OCI-LY1 (cell line): ENCODE measurements around the gene PTPRA.

Experiments used
- H2AFZ ChIP-seq: fragments of 200-600 bp; sonication (generic), shearing (Covaris generic); 2 replicates; pipeline ENCODE4 v1.6.0; 2014; ENCODE audit warnings: antibody characterized with exemption, mild to moderate bottlenecking, low read length
- H3F3A ChIP-seq: fragments of 200-600 bp; sonication (generic), shearing (Covaris generic); 2 replicates; pipeline ENCODE4 v1.6.0; 2014; ENCODE audit warnings: mild to moderate bottlenecking, antibody characterized with exemption, low read length, moderate library complexity; ENCODE audit not compliant: insufficient read depth
- H3K27ac ChIP-seq: fragments of 200-600 bp; sonication (generic); 2 replicates; pipeline ENCODE4 v1.5.1; 2014; ENCODE audit warnings: low read length, mixed run types, mild to moderate bottlenecking, low read depth; ENCODE audit not compliant: poor library complexity, severe bottlenecking
- H3K27me3 ChIP-seq: fragments of 200-600 bp; sonication (generic); 2 replicates; pipeline ENCODE4 v1.6.0; 2014; ENCODE audit warnings: antibody characterized with exemption, mild to moderate bottlenecking, low read length, moderate library complexity; ENCODE audit not compliant: insufficient read depth
- H3K36me3 ChIP-seq: fragments of 200-600 bp; sonication (generic); 2 replicates; pipeline ENCODE4 v1.6.1; 2014; ENCODE audit warnings: mild to moderate bottlenecking, antibody characterized with exemption, low read length, moderate library complexity, mixed read lengths; ENCODE audit not compliant: insufficient read depth
- H3K4me1 ChIP-seq: fragments of 200-600 bp; sonication (generic); 2 replicates; pipeline ENCODE4 v1.5.1; 2014; ENCODE audit warnings: mild to moderate bottlenecking, low read length, moderate library complexity; ENCODE audit not compliant: insufficient read depth, severe bottlenecking
- H3K4me2 ChIP-seq: fragments of 200-600 bp; sonication (generic), shearing (Covaris generic); 2 replicates; pipeline ENCODE4 v1.6.1; 2014; ENCODE audit warnings: low read length
- H3K4me3 ChIP-seq: fragments of 200-600 bp; sonication (generic); 2 replicates; pipeline ENCODE4 v1.5.1; 2014; ENCODE audit warnings: low read length, low read depth, mild to moderate bottlenecking, mixed read lengths; ENCODE audit not compliant: poor library complexity, severe bottlenecking
- H3K79me2 ChIP-seq: fragments of 200-600 bp; shearing (Covaris generic); 2 replicates; pipeline ENCODE4 v1.6.1; 2016; ENCODE audit warnings: mixed run types, low read length, mixed read lengths; ENCODE audit not compliant: insufficient read depth
- H3K9ac ChIP-seq: fragments of 200-600 bp; sonication (generic), shearing (Covaris generic); 2 replicates; pipeline ENCODE4 v1.6.1; 2014; ENCODE audit warnings: mild to moderate bottlenecking, low read length, mixed read lengths
- H3K9me2 ChIP-seq: fragments of 200-600 bp; sonication (generic), shearing (Covaris generic); 2 replicates; pipeline ENCODE4 v1.6.1; 2014; ENCODE audit warnings: low read depth, mild to moderate bottlenecking, low read length, mixed read lengths
- H3K9me3 ChIP-seq: fragments of 200-600 bp; shearing (Covaris generic); 2 replicates; pipeline ENCODE4 v1.6.1; 2014; ENCODE audit warnings: low read length, mixed read lengths
- H4K20me1 ChIP-seq: fragments of 200-600 bp; sonication (generic), shearing (Covaris generic); 2 replicates; pipeline ENCODE4 v1.6.0; 2016; ENCODE audit warnings: mild to moderate bottlenecking, low read length; ENCODE audit not compliant: insufficient read depth
- CTCF ChIP-seq: fragments of 200-600 bp; sonication (generic), shearing (Covaris generic); IDR thresholded peaks from 2 replicates; pipeline ENCODE4 v1.5.1; 2017; ENCODE audit warnings: mild to moderate bottlenecking, antibody characterized with exemption, low read length, moderate library complexity, mixed read lengths
- EZH2 ChIP-seq: fragments of 200-600 bp; sonication (generic), shearing (Covaris generic); IDR thresholded peaks from 2 replicates; pipeline ENCODE4 v1.8.0; 2017; ENCODE audit warnings: borderline replicate concordance, mixed run types, mild to moderate bottlenecking, antibody characterized with exemption, low read length, moderate library complexity, mixed read lengths

Gene PTPRA

GRCh38 chr20:2984956-2985661 is 111.8 kb downstream of the PTPRA start:
- H3F3A ChIP-seq: no peaks in the 10 kb centered on the region
- peaks cover 17% of the 10 kb centered on the region for H3K4me1 ChIP-seq
- H3K4me2 ChIP-seq: no peak overlapping the region
- no peak overlapping the region for H3K9ac ChIP-seq
- no peak overlapping the region for H2AFZ ChIP-seq
- TF ChIP-seq CTCF: no peak
- H3K9me2 ChIP-seq: no peaks in the 10 kb centered on the region
- peaks cover 25% of the 10 kb centered on the region; the same call in 1 of the 2 replicates for H3K36me3 ChIP-seq
- H3K27ac ChIP-seq: no peak overlapping the region
- H3K79me2 ChIP-seq: no peaks in the 10 kb centered on the region
- H3K9me3 ChIP-seq: no peaks in the 10 kb centered on the region
- H4K20me1 ChIP-seq: no peaks in the 10 kb centered on the region
- H3K27me3 ChIP-seq: no peaks in the 10 kb centered on the region
- H3K4me3 ChIP-seq: no peak overlapping the region

GRCh38 chr20:2986466-2986865 is 113.2 kb downstream of the PTPRA start:
- no peaks in the 10 kb centered on the region for H3K79me2 ChIP-seq
- H3K9ac ChIP-seq: no peak overlapping the region
- no peak overlapping the region for H3K4me2 ChIP-seq
- H3K36me3 ChIP-seq: peaks cover 34% of the 10 kb centered on the region; the same call in 1 of the 2 replicates
- H3K27me3 ChIP-seq: no peaks in the 10 kb centered on the region
- H2AFZ ChIP-seq: no peak overlapping the region
- no peaks in the 10 kb centered on the region for H3K9me2 ChIP-seq
- no peaks in the 10 kb centered on the region for H3K9me3 ChIP-seq
- H4K20me1 ChIP-seq: no peaks in the 10 kb centered on the region
- H3K4me1 ChIP-seq: peaks cover 17% of the 10 kb centered on the region
- no peak overlapping the region for H3K27ac ChIP-seq
- H3F3A ChIP-seq: no peaks in the 10 kb centered on the region
- TF ChIP-seq CTCF (no peak), EZH2 (no peak)
- no peak overlapping the region for H3K4me3 ChIP-seq

GRCh38 chr20:2987861-2988260 is 114.6 kb downstream of the PTPRA start:
- Histone ChIP-seq H3F3A (no peaks in the 10 kb centered on the region), H3K9me3 (no peaks in the 10 kb centered on the region), H3K36me3 (peaks cover 44% of the 10 kb centered on the region; the same call in 1 of the 2 replicates)

More at GRCh38 chr20:2987861-2988260, 114.6 kb downstream of the PTPRA start:
- Histone ChIP-seq H3K9me2 (no peaks in the 10 kb centered on the region), H3K27ac (no peak overlapping the region), H3K79me2 (no peaks in the 10 kb centered on the region), H3K4me2 (no peak overlapping the region), H3K4me3 (no peak overlapping the region), H3K9ac (no peak overlapping the region), H2AFZ (no peak overlapping the region), H3K27me3 (no peaks in the 10 kb centered on the region), H3K4me1 (peaks cover 16% of the 10 kb centered on the region), H4K20me1 (no peaks in the 10 kb centered on the region)
- no peak for TF ChIP-seq CTCF
